Adrenal gland (tissue), 5 donors: ENCODE results near the gene PARP12.

Experiments used
- POLR2A ChIP-seq, 2 donors: fragments of 450-650 bp; IDR thresholded peaks; one replicate each; pipeline ENCODE4 v1.6.1; 2017; ENCODE audit warnings: antibody characterized with exemption in 2 of 2, mild to moderate bottlenecking in 2 of 2, moderate library complexity in 1 of 2
- TF ChIP-seq, protein P1 (sequence below), 6 experiments: fragments of 450-650 bp in 4 of 6; fragments of 200-600 bp in 2 of 6; sonication (generic) in 1 of 6; IDR thresholded peaks; 1 replicate in 5 of 6; 2 replicates in 1 of 6; pipeline versions ENCODE4 v1.5.1 to v1.8.0; 2016 to 2021; ENCODE audit warnings: antibody characterized with exemption in 6 of 6, mild to moderate bottlenecking in 2 of 6, moderate library complexity in 1 of 6
- donor health status: DM: no; HTN: no; CAD: no.

GRCh38 chr7:140033036-140033435 is 29.7 kb downstream of the PARP12 start:
- TF ChIP-seq, protein P1, sequence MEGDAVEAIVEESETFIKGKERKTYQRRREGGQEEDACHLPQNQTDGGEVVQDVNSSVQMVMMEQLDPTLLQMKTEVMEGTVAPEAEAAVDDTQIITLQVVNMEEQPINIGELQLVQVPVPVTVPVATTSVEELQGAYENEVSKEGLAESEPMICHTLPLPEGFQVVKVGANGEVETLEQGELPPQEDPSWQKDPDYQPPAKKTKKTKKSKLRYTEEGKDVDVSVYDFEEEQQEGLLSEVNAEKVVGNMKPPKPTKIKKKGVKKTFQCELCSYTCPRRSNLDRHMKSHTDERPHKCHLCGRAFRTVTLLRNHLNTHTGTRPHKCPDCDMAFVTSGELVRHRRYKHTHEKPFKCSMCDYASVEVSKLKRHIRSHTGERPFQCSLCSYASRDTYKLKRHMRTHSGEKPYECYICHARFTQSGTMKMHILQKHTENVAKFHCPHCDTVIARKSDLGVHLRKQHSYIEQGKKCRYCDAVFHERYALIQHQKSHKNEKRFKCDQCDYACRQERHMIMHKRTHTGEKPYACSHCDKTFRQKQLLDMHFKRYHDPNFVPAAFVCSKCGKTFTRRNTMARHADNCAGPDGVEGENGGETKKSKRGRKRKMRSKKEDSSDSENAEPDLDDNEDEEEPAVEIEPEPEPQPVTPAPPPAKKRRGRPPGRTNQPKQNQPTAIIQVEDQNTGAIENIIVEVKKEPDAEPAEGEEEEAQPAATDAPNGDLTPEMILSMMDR (IDR thresholded peaks at IDR 0.05) = no peak
- TF ChIP-seq POLR2A (IDR thresholded peaks at IDR 0.05) = no peak
